Suprapubic skin (tissue), 4 donors: Measurements from ENCODE around the gene SKAP1. TPM values are rescaled to one million over a fixed set of nuclear protein-coding genes. Genes with fewer than 3 reads are reported as not detected.

Experiments used
- DNase-seq, 2 donors: peaks; one replicate each; pipeline ENCODE4 v3.0.0-alpha.2; 2019; ENCODE audit warnings: low spot score in 2 of 2
- H3K27ac ChIP-seq: fragments of 200-600 bp; sonication (generic); one replicate; pipeline ENCODE4 v1.5.1; 2019
- H3K27me3 ChIP-seq: fragments of 200-600 bp; sonication (generic); one replicate; pipeline ENCODE4 v1.5.1; 2019
- H3K36me3 ChIP-seq: fragments of 200-600 bp; sonication (generic); one replicate; pipeline ENCODE4 v1.5.1; 2019
- H3K4me1 ChIP-seq: fragments of 200-600 bp; sonication (generic); one replicate; pipeline ENCODE4 v1.5.1; 2019
- H3K4me3 ChIP-seq: fragments of 200-600 bp; sonication (generic); one replicate; pipeline ENCODE4 v1.5.1; 2019; ENCODE audit warnings: mild to moderate bottlenecking
- H3K9me3 ChIP-seq: fragments of 200-600 bp; sonication (generic); one replicate; pipeline ENCODE4 v1.5.1; 2019
- CTCF ChIP-seq, 2 donors: fragments of 200-600 bp in 1 of 2; fragments of 450-650 bp in 1 of 2; sonication (generic) in 1 of 2; IDR thresholded peaks; one replicate each; pipeline ENCODE4 v1.5.1; 2016 to 2019; ENCODE audit warnings: antibody characterized with exemption in 2 of 2, mild to moderate bottlenecking in 1 of 2, moderate library complexity in 1 of 2
- EP300 ChIP-seq: sonication (generic); formaldehyde crosslinking; IDR thresholded peaks from one replicate; pipeline ENCODE4 v1.6.1; 2017; ENCODE audit warnings: antibody characterized with exemption
- POLR2A ChIP-seq, 2 donors: fragments of 450-650 bp; IDR thresholded peaks; one replicate each; pipeline ENCODE4 v1.6.1; 2017; ENCODE audit warnings: antibody characterized with exemption in 2 of 2, mild to moderate bottlenecking in 2 of 2, moderate library complexity in 2 of 2
- POLR2AphosphoS5 ChIP-seq, 3 donors: sonication (generic); formaldehyde crosslinking; IDR thresholded peaks; one replicate each; pipeline ENCODE4 v1.6.1; 2017; ENCODE audit warnings: antibody characterized with exemption in 3 of 3
- WGBS: methylation state at CpG from one replicate; pipeline ENCODE4 v1.1.5; 2018; 5-methylcytosine and 5-hydroxymethylcytosine counted together
- total RNA-seq, 4 donors: library from RNA; depleted of rRNA; stranded (reverse); fragments of >200 nt; gene quantifications; one replicate each; pipeline ENCODE4 v1.1.0, GENCODE V29; 2016

The SKAP1 gene
- total RNA-seq, 4 donors from 2014 or later = 1.0 to 1.5 TPM; not detected in 2

- Histone ChIP-seq H3K4me1 (no peaks in the 10 kb centered on the region), H3K36me3 (no peaks in the 10 kb centered on the region), H3K27ac (no peak overlapping the region), H3K4me3 (no peak overlapping the region), H3K9me3 (no peaks in the 10 kb centered on the region), H3K27me3 (peaks cover 93% of the 10 kb centered on the region)
- DNase-seq = no peak
- TF ChIP-seq POLR2A (IDR thresholded peaks at IDR 0.05) (no peak), CTCF (IDR thresholded peaks at IDR 0.05) (peak; percentile 62 to 81)
- 13% methylated on average over 4 of the region's 4 CpGs for whole genome bisulfite sequencing
Measured at GRCh38 chr17:48307814-48308411, 122.1 kb downstream of the SKAP1 start.

DNA sequence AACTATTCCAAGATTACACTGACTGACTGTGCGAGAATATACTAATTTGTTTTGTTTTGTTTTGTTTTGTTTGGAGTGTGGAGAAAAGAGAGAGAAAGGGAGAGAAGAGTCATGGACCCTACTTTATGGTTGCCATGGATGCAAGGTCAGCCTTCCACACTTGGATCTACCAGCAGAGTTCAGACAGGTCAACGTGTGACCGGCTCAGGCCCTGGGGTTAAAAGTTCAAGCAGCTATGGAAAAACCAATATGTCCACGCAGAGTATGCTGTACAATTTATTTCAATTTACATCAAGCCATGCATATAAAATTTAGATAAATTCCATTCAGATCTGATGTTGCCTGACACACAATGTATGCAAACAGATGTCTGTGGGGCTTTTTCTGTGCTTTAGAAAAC lies 122.8 kb downstream of the SKAP1 start:
- no peaks in the 10 kb centered on the region for H3K36me3 ChIP-seq
- TF ChIP-seq POLR2AphosphoS5 (IDR thresholded peaks at IDR 0.05) (no peak), POLR2A (IDR thresholded peaks at IDR 0.05) (no peak), EP300 (no peak), CTCF (IDR thresholded peaks at IDR 0.05) (no peak)
- DNase-seq = no peak
- 78% methylated on average over 4 of the region's 4 CpGs for WGBS
- H3K4me3 ChIP-seq = no peak overlapping the region
- H3K9me3 ChIP-seq = no peaks in the 10 kb centered on the region
- peaks cover 90% of the 10 kb centered on the region for H3K27me3 ChIP-seq
- H3K4me1 ChIP-seq = no peaks in the 10 kb centered on the region
- no peak overlapping the region for H3K27ac ChIP-seq

DNA sequence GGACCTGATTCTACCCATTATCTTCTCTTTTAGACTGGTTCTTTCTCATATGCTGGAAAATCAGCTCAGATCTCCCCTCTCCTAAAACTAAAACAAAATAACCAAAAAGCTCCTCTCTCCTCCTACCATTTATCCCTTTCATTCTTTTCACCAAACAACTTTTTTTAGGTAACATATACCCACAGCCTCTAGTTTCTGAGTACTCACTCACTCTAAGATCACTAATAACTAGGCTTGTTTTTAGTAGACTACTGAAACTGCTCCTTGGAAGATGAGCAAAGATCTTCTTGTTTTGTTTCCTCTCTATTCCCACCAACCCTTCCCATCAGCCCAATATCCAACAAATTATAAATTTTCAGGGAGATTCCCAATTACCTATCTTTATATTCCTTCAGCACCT lies 129.0 kb downstream of the SKAP1 start:
- no peak for DNase-seq
- H3K4me3 ChIP-seq = no peak overlapping the region
- H3K27ac ChIP-seq = no peak overlapping the region
- H3K36me3 ChIP-seq = no peaks in the 10 kb centered on the region
- H3K9me3 ChIP-seq = no peaks in the 10 kb centered on the region
- H3K27me3 ChIP-seq = peaks cover 44% of the 10 kb centered on the region
- H3K4me1 ChIP-seq = no peaks in the 10 kb centered on the region
- TF ChIP-seq EP300 = no peak
- no peak for TF ChIP-seq CTCF (IDR thresholded peaks at IDR 0.05)
- no peak for TF ChIP-seq POLR2AphosphoS5 (IDR thresholded peaks at IDR 0.05)
- TF ChIP-seq POLR2A (IDR thresholded peaks at IDR 0.05) = no peak

GRCh38 chr17:48299760-48300159 lies 130.3 kb downstream of the SKAP1 start:
- H3K27me3 ChIP-seq = peaks cover 37% of the 10 kb centered on the region
- no peak overlapping the region for H3K27ac ChIP-seq
- H3K4me3 ChIP-seq = no peak overlapping the region
- no peak for DNase-seq
- H3K36me3 ChIP-seq = no peaks in the 10 kb centered on the region
- no peaks in the 10 kb centered on the region for H3K9me3 ChIP-seq
- H3K4me1 ChIP-seq = no peaks in the 10 kb centered on the region
- TF ChIP-seq EP300 (no peak), CTCF (IDR thresholded peaks at IDR 0.05) (no peak), POLR2AphosphoS5 (IDR thresholded peaks at IDR 0.05) (no peak), POLR2A (IDR thresholded peaks at IDR 0.05) (no peak)
- 86% methylated on average over 1 of the region's 1 CpG for WGBS

DNA sequence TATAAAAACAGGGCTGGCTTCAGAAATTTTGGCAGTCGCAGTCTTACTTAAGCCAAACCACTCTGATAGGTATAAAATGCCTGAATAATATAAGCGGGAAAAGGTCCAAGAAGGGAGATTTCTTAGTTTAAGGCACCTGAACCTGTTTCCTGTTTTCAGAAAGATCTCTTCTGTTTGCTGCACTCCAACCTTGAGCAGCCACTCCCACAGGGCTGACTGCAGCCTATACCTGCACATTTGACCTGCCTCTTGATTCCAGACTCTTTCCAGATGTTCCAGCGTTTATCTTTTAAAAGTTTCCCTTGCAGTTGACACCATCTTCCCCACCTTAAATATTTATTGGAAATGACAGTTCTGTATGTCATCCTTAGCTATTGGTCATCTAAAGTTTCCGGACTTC lies 132.2 kb downstream of the SKAP1 start:
- Histone ChIP-seq H3K36me3 (no peaks in the 10 kb centered on the region), H3K27ac (no peak overlapping the region), H3K4me1 (no peaks in the 10 kb centered on the region), H3K9me3 (no peaks in the 10 kb centered on the region), H3K27me3 (peaks cover 38% of the 10 kb centered on the region), H3K4me3 (no peak overlapping the region)
- TF ChIP-seq CTCF (IDR thresholded peaks at IDR 0.05) (no peak), POLR2A (IDR thresholded peaks at IDR 0.05) (no peak), EP300 (no peak), POLR2AphosphoS5 (IDR thresholded peaks at IDR 0.05) (no peak)
- 67% methylated on average over 4 of the region's 4 CpGs for WGBS
- DNase-seq = no peak
